GM12878 (cell line): ENCODE data around the gene RPL7A. TPM values are rescaled to one million over a fixed set of nuclear protein-coding genes. Genes with fewer than 3 reads are reported as not detected.
A peak's percentile ranks its signal among the peaks of the same experiment; 100 is the strongest.

ENCODE experiments used
- ATAC-seq: fragments of 200-7000 bp; cut with Tn5 transposase; 3 replicates; pipeline ENCODE4 v1.9.1; 2020; ENCODE audit warnings: mild to moderate bottlenecking, moderate library complexity
- BruUV-seq: library from RNA; stranded (reverse); fragments of 400-500 nt; replicated peaks from 2 replicates; lab custom pipeline; 2021; lab: Mats Ljungman, UMichigan
- CTCF ChIA-PET: fragments of 300-600 bp; sonication (Branson Sonifier 250); formaldehyde crosslinking; extraction: SDS; loops from one replicate; lab custom pipeline; 2021; ENCODE audit warnings: inconsistent platforms; lab: Yijun Ruan, JAX
- POLR2A ChIA-PET: fragments of 350-600 bp; formaldehyde crosslinking; extraction: SDS; loops from one replicate; lab custom pipeline; 2021; ENCODE audit warnings: inconsistent platforms; lab: Charles Lee
- RAD21 ChIA-PET: fragments of 300-600 bp; sonication (Branson Sonifier 250); formaldehyde crosslinking; loops from one replicate; lab custom pipeline; 2023; ENCODE audit warnings: antibody characterized with exemption; ENCODE audit not compliant: unreplicated experiment; lab: Charles Lee
- SMC1A ChIA-PET: fragments of 300-600 bp; sonication (Branson Sonifier 250); formaldehyde crosslinking; loops from one replicate; lab custom pipeline; 2023; ENCODE audit not compliant: unreplicated experiment, uncharacterized antibody; lab: Charles Lee
- DNase-seq: peaks from one replicate; pipeline ENCODE4 v3.0.0-alpha.2; 2011; ENCODE audit warnings: low read depth, low spot score
- FAIRE-seq: peaks from 3 replicates; lab custom pipeline; 2011; peaks lifted over from hg19 to GRCh38; lab: Jason Lieb, UNC
- H2AFZ ChIP-seq: 2 replicates; pipeline ENCODE4 v1.6.0; 2011; ENCODE audit warnings: low read depth, low read length, control low read depth; ENCODE audit not compliant: control insufficient read depth
- H3K27ac ChIP-seq: 2 replicates; pipeline ENCODE4 v1.5.1; 2011; ENCODE audit warnings: control low read depth; ENCODE audit not compliant: control insufficient read depth, insufficient read depth
- H3K27me3 ChIP-seq, 2 experiments: replicated peaks in 1 of 2; 2 replicates each; pipeline versions ENCODE4 v1.6.0 to v1.6.1; 2011; ENCODE audit warnings: low read length in 1 of 2; ENCODE audit not compliant: control insufficient read depth in 2 of 2, insufficient read depth in 2 of 2
- H3K36me3 ChIP-seq, 2 experiments: 2 replicates each; pipeline ENCODE4 v1.5.1; 2011; ENCODE audit warnings: low read length in 1 of 2; ENCODE audit not compliant: control insufficient read depth in 2 of 2, insufficient read depth in 2 of 2
- H3K4me1 ChIP-seq: 2 replicates; pipeline ENCODE4 v1.6.1; 2011; ENCODE audit warnings: mild to moderate bottlenecking, low read length, moderate library complexity, mixed read lengths; ENCODE audit not compliant: control insufficient read depth, insufficient read depth
- H3K4me2 ChIP-seq: 2 replicates; pipeline ENCODE4 v1.6.0; 2011; ENCODE audit warnings: control low read depth; ENCODE audit not compliant: control insufficient read depth, insufficient read depth
- H3K4me3 ChIP-seq: fragments of 200-600 bp; sonication (generic); 2 replicates; pipeline ENCODE4 v1.5.1; 2016
- H3K79me2 ChIP-seq: 2 replicates; pipeline ENCODE4 v1.6.0; 2011; ENCODE audit warnings: low read length; ENCODE audit not compliant: control insufficient read depth, insufficient read depth
- H3K9ac ChIP-seq: 2 replicates; pipeline ENCODE4 v1.8.0; 2011; ENCODE audit warnings: low read length, control low read depth, mixed read lengths; ENCODE audit not compliant: control insufficient read depth, insufficient read depth
- H3K9me3 ChIP-seq: replicated peaks from 3 replicates; pipeline ENCODE4 v1.5.1; 2011; ENCODE audit warnings: mild to moderate bottlenecking, low read length; ENCODE audit not compliant: control insufficient read depth, insufficient read depth
- H4K20me1 ChIP-seq: 2 replicates; pipeline ENCODE4 v1.6.0; 2011; ENCODE audit not compliant: control insufficient read depth, insufficient read depth
- CBX3 ChIP-seq: fragments of 200-600 bp; sonication (generic); IDR thresholded peaks from 2 replicates; pipeline ENCODE4 v1.6.1; 2016; ENCODE audit warnings: low read depth, borderline replicate concordance
- CUX1 ChIP-seq: IDR thresholded peaks from 2 replicates; pipeline ENCODE4 v1.6.1; 2012; ENCODE audit warnings: improper control_type of control experiment, low read depth, low read length; ENCODE audit not compliant: insufficient replicate concordance
- EGR1 ChIP-seq, 2 experiments: IDR thresholded peaks; 1 replicate in 1 of 2; 2 replicates in 1 of 2; pipeline ENCODE4 v1.6.1; 2011 to 2012; ENCODE audit warnings: low read depth in 2 of 2, low read length in 2 of 2, borderline replicate concordance in 1 of 2, mild to moderate bottlenecking in 1 of 2, moderate library complexity in 1 of 2
- ESRRA ChIP-seq: IDR thresholded peaks from 2 replicates; pipeline ENCODE4 v1.6.1; 2012; ENCODE audit warnings: mild to moderate bottlenecking, low read length, improper control_type of control experiment
- ETV6 ChIP-seq, 2 experiments: fragments of 450-650 bp in 1 of 2; IDR thresholded peaks in 1 of 2; conservative IDR thresholded peaks in 1 of 2; 2 replicates each; pipeline ENCODE4 v1.6.1; 2014; ENCODE audit warnings: antibody characterized with exemption in 1 of 2, borderline replicate concordance in 1 of 2, low read depth in 1 of 2, mild to moderate bottlenecking in 1 of 2, moderate library complexity in 1 of 2
- FOXM1 ChIP-seq: IDR thresholded peaks from 2 replicates; pipeline ENCODE4 v1.6.1; 2012; ENCODE audit warnings: low read depth, mild to moderate bottlenecking, inconsistent platforms, low read length, moderate library complexity
- IRF5 ChIP-seq: fragments of 450-650 bp; IDR thresholded peaks from 2 replicates; pipeline ENCODE4 v1.6.1; 2017; ENCODE audit warnings: borderline replicate concordance
- JUND ChIP-seq: IDR thresholded peaks from 2 replicates; pipeline ENCODE4 v1.6.1; 2012; ENCODE audit warnings: low read depth, mild to moderate bottlenecking, low read length, improper control_type of control experiment, moderate library complexity
- MEF2B ChIP-seq: fragments of 450-650 bp; IDR thresholded peaks from 2 replicates; pipeline ENCODE4 v1.6.1; 2018; ENCODE audit warnings: mild to moderate bottlenecking, moderate library complexity; ENCODE audit not compliant: partially characterized antibody, poor library complexity, severe bottlenecking
- MYB ChIP-seq: fragments of 150-350 bp; IDR thresholded peaks from 2 replicates; pipeline ENCODE4 v1.6.1; 2014; ENCODE audit warnings: mild to moderate bottlenecking, low read depth, low read length, borderline replicate concordance
- NFXL1 ChIP-seq: fragments of 450-650 bp; IDR thresholded peaks from 2 replicates; pipeline ENCODE4 v1.6.1; 2017; ENCODE audit warnings: antibody characterized with exemption, mild to moderate bottlenecking, borderline replicate concordance
- POLR2AphosphoS5 ChIP-seq: IDR thresholded peaks from 2 replicates; pipeline ENCODE4 v1.6.1; 2011; ENCODE audit warnings: mild to moderate bottlenecking, low read length, inconsistent platforms
- SP1 ChIP-seq: IDR thresholded peaks from one replicate; pipeline ENCODE4 v1.6.1; 2011; ENCODE audit warnings: low read depth, low read length
- STAT1 ChIP-seq: fragments of 450-650 bp; conservative IDR thresholded peaks from 2 replicates; pipeline ENCODE4 v1.6.1; 2014; ENCODE audit warnings: antibody characterized with exemption, mild to moderate bottlenecking
- ZNF217 ChIP-seq: fragments of 450-650 bp; IDR thresholded peaks from 2 replicates; pipeline ENCODE4 v1.6.1; 2017; ENCODE audit warnings: antibody characterized with exemption, mild to moderate bottlenecking
- ZNF622 ChIP-seq: fragments of 450-650 bp; IDR thresholded peaks from 2 replicates; pipeline ENCODE4 v1.6.1; 2017; ENCODE audit warnings: mild to moderate bottlenecking, inconsistent platforms
- WGBS: methylation state at CpG from one replicate; pipeline ENCODE4 v1.1.6; 2016; ENCODE audit warnings: low lambda C conversion rate; ENCODE audit not compliant: insufficient replicate concordance, insufficient coverage; ENCODE audit errors: missing lambda C conversion rate; 5-methylcytosine and 5-hydroxymethylcytosine counted together
- in situ Hi-C: fragments of 300-500 bp; cut with MboI; formaldehyde crosslinking; loops from 9 replicates; pipeline ENCODE4 v1.14.3; 2018; ENCODE audit warnings: mixed read lengths
- intact Hi-C: fragments of 100-400 bp; cut with micrococcal nuclease; formaldehyde crosslinking; loops from one replicate; pipeline ENCODE4 v1.14.2; 2022; ENCODE audit not compliant: unreplicated experiment
- polyA plus RNA-seq, 11 experiments: library from polyadenylated mRNA; depleted of rRNA in 4 of 11; unstranded in 6 of 11; stranded (reverse) in 5 of 11; fragments of >200 nt; fragmentation: Nextera tagmentation in 4 of 11; fragmentation: Illumina TruSeq in 1 of 11; extraction: Ambion mirVana in 4 of 11; extraction: Trizol in 1 of 11; gene quantifications; 1 replicate in 1 of 11; 2 replicates in 10 of 11; pipeline versions ENCODE4 v1.2.1 to v1.2.3, GENCODE V29; 2011 to 2016; ENCODE audit warnings: inconsistent platforms in 2 of 11, missing spikeins in 2 of 11, low read depth in 1 of 11
- total RNA-seq, 4 experiments: library from RNA; depleted of rRNA in 3 of 4; stranded (reverse); fragments of >200 nt in 3 of 4; fragmentation: Illumina TruSeq in 1 of 4; extraction: Trizol in 1 of 4; gene quantifications; 2 replicates each; pipeline versions ENCODE4 v1.2.1 to v1.2.3, GENCODE V29; 2013 to 2021

RPL7A gene
- total and polyA plus RNA-seq, 10 of the 15 experiments (the other 5 are each of a cell fraction or from before 2014, with no cell fraction given): 917 to 5,193 (median 3,326) TPM

- Histone ChIP-seq H3K36me3 (peaks cover 33 to 46% of the 10 kb centered on the region in 2 experiments), H3K4me2 (peak overlapping the region; percentile 92), H3K27me3 (no peaks in the 10 kb centered on the region), H3K4me3 (peak overlapping the region; percentile 100), H3K79me2 (peaks cover 47% of the 10 kb centered on the region), H3K27ac (peak overlapping the region; percentile 96), H3K9me3 (no peaks in the 10 kb centered on the region), H2AFZ (no peak overlapping the region), H3K9ac (peak overlapping the region; percentile 98), H4K20me1 (no peaks in the 10 kb centered on the region; the same call in 1 of the 2 replicates), H3K4me1 (peaks cover 12% of the 10 kb centered on the region)
- intact Hi-C loops: loop anchor here (5.0 kb wide), 1 partner anchor 128 kb away; the partner anchor contains the start of gene SLC2A6
- POLR2A ChIA-PET: interaction anchor here (0.6 to 2.9 kb wide), 5 partner anchors 14 to 192 kb away, joined by 3 to 12 read pairs (median 8); partner anchors contain the start of genes STKLD1 and SURF6
- under 1% methylated on average over 25 of the region's 25 CpGs for WGBS
- SMC1A ChIA-PET: interaction anchor here (1.0 to 1.1 kb wide), 3 partner anchors 26 to 68 kb away, joined by 3 to 4 read pairs (median 4); partner anchors contain the start of gene STKLD1
- no peak for DNase-seq
- in situ Hi-C loops: no loop called here
- RAD21 ChIA-PET: interaction anchor here (1.1 kb wide), 1 partner anchor 28 kb away, joined by 4 read pairs; the partner anchor contains the start of gene STKLD1
- TSS peak; percentile 79 for BruUV-seq
- no peak for ATAC-seq
- no peak for FAIRE-seq
- CTCF ChIA-PET: interaction anchor here (1.9 to 2.1 kb wide), 2 partner anchors 19 to 22 kb away, joined by 5 to 6 read pairs; no protein-coding TSS in a partner anchor
- TF ChIP-seq EGR1 (IDR thresholded peaks at IDR 0.05; ENCODE audit: borderline replicate concordance in 1 of 2, low read depth in 2 of 2, low read length in 2 of 2) (no peak), FOXM1 (no peak), MEF2B (no peak), MYB (no peak), CBX3 (no peak), ZNF217 (no peak), ESRRA (no peak), ZNF622 (no peak), CUX1 (no peak), NFXL1 (no peak), IRF5 (no peak), ETV6 (conservative IDR thresholded peaks at IDR 0.05 in 1 of 2, IDR thresholded peaks at IDR 0.05 in 1 of 2; ENCODE audit: borderline replicate concordance in 1 of 2, low read depth in 1 of 2) (no peak), SP1 (no peak), POLR2AphosphoS5 (no peak), JUND (no peak), STAT1 (no peak)
These were observed 928 bp downstream of the RPL7A start for GRCh38 chr9:133348718-133349573.
